Measurements from ENCODE around the gene ARGLU1. TPM values are rescaled to one million over a fixed set of nuclear protein-coding genes. Genes with fewer than 3 reads are reported as not detected.
"Not testable (repeated sequence)": the region's sequence is repeated elsewhere in the genome, so short reads cannot be mapped to it uniquely, and the experiment has no call there.

Gene ARGLU1
- total RNA-seq, 1 donor from 2014 or later, result 32.4 TPM

- H3K27ac ChIP-seq (ENCODE audit: low read depth, low read length); H3K36me3 ChIP-seq (ENCODE audit: control insufficient read depth in 3 of 3, insufficient read depth in 3 of 3, low read length in 3 of 3); H3K27me3 ChIP-seq (ENCODE audit: control insufficient read depth in 3 of 3, insufficient read depth in 3 of 3, low read length in 3 of 3); H3K4me3 ChIP-seq (ENCODE audit: low read length in 3 of 3); H3K9me3 ChIP-seq (ENCODE audit: control insufficient read depth in 3 of 3, low read length in 3 of 3); H3K9ac ChIP-seq (ENCODE audit: low read depth in 1 of 3, low read length in 3 of 3); H3K4me1 ChIP-seq (ENCODE audit: control insufficient read depth in 3 of 3, insufficient read depth in 3 of 3, low read length in 3 of 3): not testable (repeated sequence)
Measured at GRCh38 chr13:106600798-106601135, 32.8 kb upstream of the ARGLU1 start.

GRCh38 chr13:106599875-106600797 lies 32.2 kb upstream of the ARGLU1 start:
- Histone ChIP-seq H3K9ac (ENCODE audit: low read depth in 1 of 3, low read length in 3 of 3) (no peak overlapping the region), H3K4me1 (ENCODE audit: control insufficient read depth in 3 of 3, insufficient read depth in 3 of 3, low read length in 3 of 3) (peaks cover 0 to 4% (median 0%) of the 10 kb centered on the region in 3 donors), H3K36me3 (ENCODE audit: control insufficient read depth in 3 of 3, insufficient read depth in 3 of 3, low read length in 3 of 3) (no peaks in the 10 kb centered on the region), H3K27me3 (ENCODE audit: control insufficient read depth in 3 of 3, insufficient read depth in 3 of 3, low read length in 3 of 3) (no peaks in the 10 kb centered on the region), H3K27ac (ENCODE audit: low read depth, low read length) (no peak overlapping the region), H3K9me3 (ENCODE audit: control insufficient read depth in 3 of 3, low read length in 3 of 3) (no peaks in the 10 kb centered on the region), H3K4me3 (ENCODE audit: low read length in 3 of 3) (no peak overlapping the region)

GRCh38 chr13:106597749-106598395 lies 29.9 kb upstream of the ARGLU1 start:
- Histone ChIP-seq H3K36me3 (ENCODE audit: control insufficient read depth in 3 of 3, insufficient read depth in 3 of 3, low read length in 3 of 3) (no peaks in the 10 kb centered on the region), H3K27ac (ENCODE audit: low read depth, low read length) (no peak overlapping the region), H3K27me3 (ENCODE audit: control insufficient read depth in 3 of 3, insufficient read depth in 3 of 3, low read length in 3 of 3) (no peaks in the 10 kb centered on the region), H3K4me1 (ENCODE audit: control insufficient read depth in 3 of 3, insufficient read depth in 3 of 3, low read length in 3 of 3) (peaks cover 0 to 4% (median 0%) of the 10 kb centered on the region in 3 donors), H3K9ac (ENCODE audit: low read depth in 1 of 3, low read length in 3 of 3) (no peak overlapping the region), H3K4me3 (ENCODE audit: low read length in 3 of 3) (no peak overlapping the region), H3K9me3 (ENCODE audit: control insufficient read depth in 3 of 3, low read length in 3 of 3) (no peaks in the 10 kb centered on the region)

- Histone ChIP-seq H3K9me3 (ENCODE audit: control insufficient read depth in 3 of 3, low read length in 3 of 3) (no peaks in the 10 kb centered on the region), H3K27ac (ENCODE audit: low read depth, low read length) (peak overlapping the region; percentile 0), H3K36me3 (ENCODE audit: control insufficient read depth in 3 of 3, insufficient read depth in 3 of 3, low read length in 3 of 3) (no peaks in the 10 kb centered on the region), H3K4me3 (ENCODE audit: low read length in 3 of 3) (no peak overlapping the region), H3K27me3 (ENCODE audit: control insufficient read depth in 3 of 3, insufficient read depth in 3 of 3, low read length in 3 of 3) (no peaks in the 10 kb centered on the region), H3K9ac (ENCODE audit: low read depth in 1 of 3, low read length in 3 of 3) (no peak overlapping the region), H3K4me1 (ENCODE audit: control insufficient read depth in 3 of 3, insufficient read depth in 3 of 3, low read length in 3 of 3) (peaks cover 0 to 4% (median 0%) of the 10 kb centered on the region in 3 donors)
Measured at GRCh38 chr13:106597186-106597585, 29.2 kb upstream of the ARGLU1 start.

GRCh38 chr13:106596275-106596937 lies 28.5 kb upstream of the ARGLU1 start:
- Histone ChIP-seq H3K4me1 (ENCODE audit: control insufficient read depth in 3 of 3, insufficient read depth in 3 of 3, low read length in 3 of 3) (peaks cover 0 to 4% (median 0%) of the 10 kb centered on the region in 3 donors), H3K4me3 (ENCODE audit: low read length in 3 of 3) (no peak overlapping the region), H3K9me3 (ENCODE audit: control insufficient read depth in 3 of 3, low read length in 3 of 3) (no peaks in the 10 kb centered on the region), H3K27me3 (ENCODE audit: control insufficient read depth in 3 of 3, insufficient read depth in 3 of 3, low read length in 3 of 3) (no peaks in the 10 kb centered on the region), H3K27ac (ENCODE audit: low read depth, low read length) (peak overlapping the region; percentile 17), H3K9ac (ENCODE audit: low read depth in 1 of 3, low read length in 3 of 3) (no peak overlapping the region), H3K36me3 (ENCODE audit: control insufficient read depth in 3 of 3, insufficient read depth in 3 of 3, low read length in 3 of 3) (no peaks in the 10 kb centered on the region)

- Histone ChIP-seq H3K9me3 (ENCODE audit: control insufficient read depth in 3 of 3, low read length in 3 of 3) (no peaks in the 10 kb centered on the region), H3K4me1 (ENCODE audit: control insufficient read depth in 3 of 3, insufficient read depth in 3 of 3, low read length in 3 of 3) (peaks cover 0 to 4% (median 0%) of the 10 kb centered on the region in 3 donors), H3K9ac (ENCODE audit: low read depth in 1 of 3, low read length in 3 of 3) (no peak overlapping the region), H3K4me3 (ENCODE audit: low read length in 3 of 3) (no peak overlapping the region), H3K27me3 (ENCODE audit: control insufficient read depth in 3 of 3, insufficient read depth in 3 of 3, low read length in 3 of 3) (no peaks in the 10 kb centered on the region), H3K27ac (ENCODE audit: low read depth, low read length) (no peak overlapping the region), H3K36me3 (ENCODE audit: control insufficient read depth in 3 of 3, insufficient read depth in 3 of 3, low read length in 3 of 3) (no peaks in the 10 kb centered on the region)
Measured at GRCh38 chr13:106595625-106596024, 27.7 kb upstream of the ARGLU1 start.

- Histone ChIP-seq H3K9ac (ENCODE audit: low read depth in 1 of 3, low read length in 3 of 3) (no peak overlapping the region), H3K9me3 (ENCODE audit: control insufficient read depth in 3 of 3, low read length in 3 of 3) (no peaks in the 10 kb centered on the region), H3K27me3 (ENCODE audit: control insufficient read depth in 3 of 3, insufficient read depth in 3 of 3, low read length in 3 of 3) (no peaks in the 10 kb centered on the region), H3K27ac (ENCODE audit: low read depth, low read length) (no peak overlapping the region), H3K36me3 (ENCODE audit: control insufficient read depth in 3 of 3, insufficient read depth in 3 of 3, low read length in 3 of 3) (no peaks in the 10 kb centered on the region), H3K4me1 (ENCODE audit: control insufficient read depth in 3 of 3, insufficient read depth in 3 of 3, low read length in 3 of 3) (peaks cover 0 to 4% (median 0%) of the 10 kb centered on the region in 3 donors), H3K4me3 (ENCODE audit: low read length in 3 of 3) (no peak overlapping the region)
Measured at GRCh38 chr13:106594980-106595379, 27.0 kb upstream of the ARGLU1 start.

- Histone ChIP-seq H3K4me3 (ENCODE audit: low read length in 3 of 3) (no peak overlapping the region), H3K9ac (ENCODE audit: low read depth in 1 of 3, low read length in 3 of 3) (no peak overlapping the region), H3K4me1 (ENCODE audit: control insufficient read depth in 3 of 3, insufficient read depth in 3 of 3, low read length in 3 of 3) (peaks cover 0 to 4% (median 4%) of the 10 kb centered on the region in 3 donors), H3K36me3 (ENCODE audit: control insufficient read depth in 3 of 3, insufficient read depth in 3 of 3, low read length in 3 of 3) (no peaks in the 10 kb centered on the region), H3K27me3 (ENCODE audit: control insufficient read depth in 3 of 3, insufficient read depth in 3 of 3, low read length in 3 of 3) (no peaks in the 10 kb centered on the region), H3K9me3 (ENCODE audit: control insufficient read depth in 3 of 3, low read length in 3 of 3) (no peaks in the 10 kb centered on the region), H3K27ac (ENCODE audit: low read depth, low read length) (no peak overlapping the region)
Measured at GRCh38 chr13:106593132-106593531, 25.2 kb upstream of the ARGLU1 start.

- Histone ChIP-seq H3K27me3 (ENCODE audit: control insufficient read depth in 3 of 3, insufficient read depth in 3 of 3, low read length in 3 of 3) (no peaks in the 10 kb centered on the region), H3K4me1 (ENCODE audit: control insufficient read depth in 3 of 3, insufficient read depth in 3 of 3, low read length in 3 of 3) (peaks cover 0 to 4% (median 2%) of the 10 kb centered on the region in 3 donors), H3K27ac (ENCODE audit: low read depth, low read length) (no peak overlapping the region), H3K36me3 (ENCODE audit: control insufficient read depth in 3 of 3, insufficient read depth in 3 of 3, low read length in 3 of 3) (no peaks in the 10 kb centered on the region), H3K9me3 (ENCODE audit: control insufficient read depth in 3 of 3, low read length in 3 of 3) (peaks cover 0 to under 1% (median 0%) of the 10 kb centered on the region in 3 donors), H3K4me3 (ENCODE audit: low read length in 3 of 3) (no peak overlapping the region), H3K9ac (ENCODE audit: low read depth in 1 of 3, low read length in 3 of 3) (no peak overlapping the region)
Measured at GRCh38 chr13:106591299-106591698, 23.4 kb upstream of the ARGLU1 start.

- no peak overlapping the region for H3K9ac ChIP-seq (ENCODE audit: low read depth in 1 of 3, low read length in 3 of 3)
Measured at GRCh38 chr13:106589716-106590115, 21.8 kb upstream of the ARGLU1 start.

More at GRCh38 chr13:106589716-106590115, 21.8 kb upstream of the ARGLU1 start:
- H3K9me3 ChIP-seq (ENCODE audit: control insufficient read depth in 3 of 3, low read length in 3 of 3), result peaks cover 0 to 5% (median 0%) of the 10 kb centered on the region in 3 donors
- no peaks in the 10 kb centered on the region for H3K27me3 ChIP-seq (ENCODE audit: control insufficient read depth in 3 of 3, insufficient read depth in 3 of 3, low read length in 3 of 3)
- no peak overlapping the region for H3K27ac ChIP-seq (ENCODE audit: low read depth, low read length)
- H3K4me3 ChIP-seq (ENCODE audit: low read length in 3 of 3), result no peak overlapping the region
- peaks cover 0 to 4% (median 0%) of the 10 kb centered on the region in 3 donors for H3K4me1 ChIP-seq (ENCODE audit: control insufficient read depth in 3 of 3, insufficient read depth in 3 of 3, low read length in 3 of 3)
- H3K36me3 ChIP-seq (ENCODE audit: control insufficient read depth in 3 of 3, insufficient read depth in 3 of 3, low read length in 3 of 3), result no peaks in the 10 kb centered on the region
